H9 (cell line): Measurements from ENCODE around the gene OSBPL10. TPM values are rescaled to one million over a fixed set of nuclear protein-coding genes. Genes with fewer than 3 reads are reported as not detected.

Experiments used
- DNase-seq: peaks from one replicate; pipeline ENCODE4 v3.0.0-alpha.2; 2017
- H2AFZ ChIP-seq: one replicate; pipeline ENCODE4 v1.6.1; 2013; ENCODE audit warnings: mild to moderate bottlenecking, low read length, control low read depth, moderate library complexity
- H2AK5ac ChIP-seq: 2 replicates; pipeline ENCODE4 v1.6.1; 2013; ENCODE audit warnings: low read length, control low read depth, mixed read lengths; ENCODE audit not compliant: insufficient read length
- H2BK120ac ChIP-seq: one replicate; pipeline ENCODE4 v1.6.1; 2013; ENCODE audit warnings: low read depth, mild to moderate bottlenecking, low read length, control low read depth, inconsistent platforms; ENCODE audit not compliant: poor library complexity, severe bottlenecking
- H2BK12ac ChIP-seq: 2 replicates; pipeline ENCODE4 v1.6.1; 2013; ENCODE audit warnings: low read length, control low read depth, mixed read lengths, low read depth; ENCODE audit not compliant: insufficient read length
- H2BK15ac ChIP-seq: 2 replicates; pipeline ENCODE4 v1.6.1; 2013; ENCODE audit warnings: low read depth, low read length, control low read depth
- H2BK20ac ChIP-seq: one replicate; pipeline ENCODE4 v1.6.1; 2013; ENCODE audit warnings: low read depth, mild to moderate bottlenecking, low read length, control low read depth, inconsistent platforms; ENCODE audit not compliant: poor library complexity, severe bottlenecking
- H2BK5ac ChIP-seq: 2 replicates; pipeline ENCODE4 v1.6.1; 2013; ENCODE audit warnings: low read length, control low read depth, mixed read lengths; ENCODE audit not compliant: insufficient read length
- H3K14ac ChIP-seq: 2 replicates; pipeline ENCODE4 v1.6.1; 2013; ENCODE audit warnings: low read length, control low read depth; ENCODE audit not compliant: insufficient read depth
- H3K18ac ChIP-seq: 2 replicates; pipeline ENCODE4 v1.6.1; 2013; ENCODE audit warnings: low read depth, mild to moderate bottlenecking, mixed read lengths, low read length, control low read depth; ENCODE audit not compliant: insufficient read length
- H3K23ac ChIP-seq: 2 replicates; pipeline ENCODE4 v1.6.1; 2013; ENCODE audit warnings: low read length, control low read depth, mixed read lengths, low read depth; ENCODE audit not compliant: insufficient read length
- H3K23me2 ChIP-seq: 2 replicates; pipeline ENCODE4 v1.6.1; 2013; ENCODE audit warnings: low read depth, mild to moderate bottlenecking, mixed read lengths, low read length, control low read depth; ENCODE audit not compliant: insufficient read length, poor library complexity, severe bottlenecking
- H3K27ac ChIP-seq: 2 replicates; pipeline ENCODE4 v1.5.1; 2013; ENCODE audit warnings: low read length, control low read depth, mixed read lengths, low read depth; ENCODE audit not compliant: insufficient read length
- H3K27me3 ChIP-seq: 2 replicates; pipeline ENCODE4 v1.6.1; 2013; ENCODE audit warnings: low read length, control low read depth, inconsistent platforms; ENCODE audit not compliant: insufficient read depth
- H3K4ac ChIP-seq: 2 replicates; pipeline ENCODE4 v1.6.1; 2013; ENCODE audit warnings: low read depth, mild to moderate bottlenecking, control low read depth, inconsistent platforms, low read length, moderate library complexity
- H3K4me1 ChIP-seq: 2 replicates; pipeline ENCODE4 v1.6.1; 2013; ENCODE audit warnings: low read length, control low read depth, inconsistent platforms; ENCODE audit not compliant: insufficient read depth
- H3K4me2 ChIP-seq: 2 replicates; pipeline ENCODE4 v1.6.1; 2013; ENCODE audit warnings: low read length, control low read depth, mixed read lengths; ENCODE audit not compliant: insufficient read length, insufficient read depth
- H3K56ac ChIP-seq: 2 replicates; pipeline ENCODE4 v1.6.1; 2013; ENCODE audit warnings: low read depth, mild to moderate bottlenecking, mixed read lengths, low read length, control low read depth; ENCODE audit not compliant: insufficient read length
- H3K79me1 ChIP-seq: 2 replicates; pipeline ENCODE4 v1.6.1; 2013; ENCODE audit warnings: low read depth, mild to moderate bottlenecking, moderate library complexity, low read length, control low read depth, inconsistent platforms; ENCODE audit not compliant: insufficient read depth, poor library complexity, severe bottlenecking
- H3K79me2 ChIP-seq: 2 replicates; pipeline ENCODE4 v1.6.1; 2013; ENCODE audit warnings: low read length, control low read depth, inconsistent platforms; ENCODE audit not compliant: insufficient read depth
- H3K9ac ChIP-seq: 2 replicates; pipeline ENCODE4 v1.6.1; 2013; ENCODE audit warnings: low read length, control low read depth, mixed read lengths; ENCODE audit not compliant: insufficient read length; ENCODE audit errors: extremely low read depth
- H3K9me3 ChIP-seq: one replicate; pipeline ENCODE4 v1.6.1; 2013; ENCODE audit warnings: low read depth, low read length, inconsistent platforms; ENCODE audit not compliant: control insufficient read depth
- H3T11ph ChIP-seq: one replicate; pipeline ENCODE4 v1.6.1; 2013; ENCODE audit warnings: mild to moderate bottlenecking, low read length, control low read depth, inconsistent platforms
- H4K20me1 ChIP-seq: one replicate; pipeline ENCODE4 v1.6.1; 2013; ENCODE audit not compliant: control insufficient read depth, insufficient read length, insufficient read depth
- H4K5ac ChIP-seq: 2 replicates; pipeline ENCODE4 v1.6.1; 2013; ENCODE audit warnings: low read depth, mild to moderate bottlenecking, mixed read lengths, low read length, control low read depth; ENCODE audit not compliant: insufficient read length
- H4K8ac ChIP-seq: replicated peaks from 2 replicates; pipeline ENCODE4 v1.6.1; 2013; ENCODE audit warnings: low read length, control low read depth, mixed read lengths, low read depth; ENCODE audit not compliant: insufficient read length
- H4K91ac ChIP-seq: 2 replicates; pipeline ENCODE4 v1.6.1; 2013; ENCODE audit warnings: low read depth, mild to moderate bottlenecking, moderate library complexity, mixed read lengths, low read length, control low read depth; ENCODE audit not compliant: insufficient read length
- H3K27ac Mint-ChIP-seq, 3 experiments: 2 replicates in 2 of 3; 3 replicates in 1 of 3; pipeline ENCODE4 v1.8.0; 2020 to 2021; ENCODE audit warnings: mixed read lengths in 3 of 3, mild to moderate bottlenecking in 1 of 3, moderate library complexity in 1 of 3
- H3K27me3 Mint-ChIP-seq: 2 replicates; pipeline ENCODE4 v1.8.0; 2021; ENCODE audit warnings: low read depth, mild to moderate bottlenecking, moderate library complexity, mixed read lengths
- H3K36me3 Mint-ChIP-seq, 3 experiments: 2 replicates in 2 of 3; 3 replicates in 1 of 3; pipeline ENCODE4 v1.8.0; 2020 to 2021; ENCODE audit warnings: low read depth in 3 of 3, mixed read lengths in 3 of 3; ENCODE audit not compliant: insufficient read depth in 1 of 3
- H3K4me1 Mint-ChIP-seq, 2 experiments: 2 replicates each; pipeline ENCODE4 v1.8.0; 2020; ENCODE audit warnings: mixed read lengths in 2 of 2
- H3K4me3 Mint-ChIP-seq, 2 experiments: 2 replicates in 1 of 2; 3 replicates in 1 of 2; pipeline ENCODE4 v1.8.0; 2020 to 2021; ENCODE audit warnings: mild to moderate bottlenecking in 2 of 2, mixed read lengths in 2 of 2, moderate library complexity in 1 of 2
- H3K9me3 Mint-ChIP-seq, 2 experiments: 2 replicates in 1 of 2; 3 replicates in 1 of 2; pipeline ENCODE4 v1.8.0; 2020; ENCODE audit warnings: mild to moderate bottlenecking in 2 of 2, mixed read lengths in 2 of 2, moderate library complexity in 1 of 2
- CTCF ChIP-seq: fragments of 200-600 bp; sonication (generic); conservative IDR thresholded peaks from 3 replicates; pipeline ENCODE4 v1.8.0; 2021; ENCODE audit warnings: antibody characterized with exemption, mild to moderate bottlenecking
- WGBS: extraction: QIAGEN DNeasy Blood & Tissue Kit; methylation state at CpG from one replicate; pipeline ENCODE4 v1.1.7; 2013; ENCODE audit warnings: missing lambda C conversion rate, low lambda C conversion rate, mixed read lengths; ENCODE audit not compliant: insufficient read length; ENCODE audit errors: extremely low coverage; 5-methylcytosine and 5-hydroxymethylcytosine counted together
- total RNA-seq: library from RNA; stranded (reverse); gene quantifications from 2 replicates; pipeline ENCODE4 v1.2.1, GENCODE V29; 2021

The OSBPL10 gene
- total RNA-seq, 1 experiment from 2014 or later = 42.7 TPM

GRCh38 chr3:31721676-31722075 lies 259.4 kb downstream of the OSBPL10 start:
- Mint-ChIP-seq H3K27ac (peak overlapping the region in 1 of 3 experiments; percentile 62; a peak in 1 of 7 replicates), H3K4me1 (peaks cover 32 to 33% of the 10 kb centered on the region in 2 experiments), H3K9me3 (no peaks in the 10 kb centered on the region), H3K27me3 (no peaks in the 10 kb centered on the region), H3K4me3 (no peak overlapping the region), H3K36me3 (no peaks in the 10 kb centered on the region; a peak in 1 of 7 replicates)
- Histone ChIP-seq H3K4ac (no peak overlapping the region), H3K79me1 (no peaks in the 10 kb centered on the region), H3K9ac (no peak overlapping the region), H3K18ac (no peak overlapping the region), H3K79me2 (no peaks in the 10 kb centered on the region), H3K4me1 (peaks cover 2% of the 10 kb centered on the region; the same call in 1 of the 2 replicates), H2BK120ac (no peak overlapping the region), H3K27me3 (no peaks in the 10 kb centered on the region), H3K56ac (no peak overlapping the region), H3K23me2 (no peaks in the 10 kb centered on the region), H2BK12ac (no peak overlapping the region), H2BK15ac (no peak overlapping the region), H2AK5ac (no peak overlapping the region), H3K27ac (no peak overlapping the region), H3T11ph (no peak overlapping the region), H2AFZ (no peak overlapping the region), H2BK5ac (no peak overlapping the region), H3K23ac (no peak overlapping the region), H4K20me1 (no peaks in the 10 kb centered on the region), H3K4me2 (no peak overlapping the region), H4K91ac (no peak overlapping the region), H4K8ac (no peak overlapping the region), H3K14ac (no peak overlapping the region), H2BK20ac (no peak overlapping the region), H3K9me3 (no peaks in the 10 kb centered on the region), H4K5ac (no peak overlapping the region)
- WGBS = no CpG with 5 or more reads among the region's 3 CpGs
- TF ChIP-seq CTCF = no peak
- no peak for DNase-seq
